ENCODE results near the gene MLLT6.

The MLLT6 gene

DNA sequence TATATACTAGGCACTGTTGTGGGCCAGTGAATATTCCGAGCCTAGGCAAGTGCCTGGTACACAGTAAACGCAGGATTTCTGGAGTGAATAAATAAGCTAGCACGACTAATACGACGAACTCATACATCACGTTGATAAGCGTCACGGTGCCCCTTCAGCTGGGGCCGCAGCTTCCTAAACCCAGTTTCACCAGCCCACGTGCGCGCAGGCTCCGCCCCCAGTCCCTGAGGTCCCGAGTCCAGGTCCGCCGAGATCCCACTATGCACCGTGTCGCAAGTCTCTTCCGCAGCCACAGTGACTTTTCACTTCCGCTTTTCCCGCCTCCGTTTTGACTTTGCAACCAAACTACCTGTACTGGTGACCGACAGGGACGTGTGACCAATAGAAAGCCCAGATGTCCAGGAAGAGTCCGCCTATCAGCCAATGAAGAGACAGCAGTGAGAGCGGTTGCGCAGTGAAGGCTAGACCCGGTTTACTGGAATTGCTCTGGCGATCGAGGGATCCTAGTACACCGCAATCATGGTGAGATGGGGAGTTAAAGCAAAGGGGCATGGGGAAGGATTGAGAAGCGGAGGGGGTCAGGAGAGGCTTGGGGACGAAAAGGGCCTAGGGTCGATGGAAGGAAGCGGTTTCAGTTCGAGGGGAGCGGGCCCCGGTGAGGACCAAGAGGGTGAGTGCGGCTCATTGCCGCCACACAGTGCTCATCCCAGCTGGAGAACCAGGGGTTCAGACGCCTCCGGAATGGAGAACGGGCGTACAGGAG is 47.4 kb downstream of the MLLT6 start, which contains the start of gene PSMB3:
Gene PSMB3 (plus strand): TSS at position 434 of the 763 bp plus-strand sequence. CDS start 86 bp downstream, at position 520.
- H4K8ac ChIP-seq (ENCODE audit: low read length) = peak within 1 kb of the TSS; percentile 94
- peak within 1 kb of the TSS; percentile 63 to 86 for H3K4ac ChIP-seq (ENCODE audit: low read depth in 1 of 2, low read length in 2 of 2)
- H4K91ac ChIP-seq (ENCODE audit: low read length) = peak within 1 kb of the TSS; percentile 87
- H3K36me3 ChIP-seq (ENCODE audit: control insufficient read depth in 1 of 2, insufficient read depth in 2 of 2, low read depth in 1 of 2, low read length in 2 of 2) = peaks cover 37% of the 10 kb centered on the region in 2 experiments
- H2BK120ac ChIP-seq (ENCODE audit: low read depth, low read length) = no peak within 1 kb of the TSS
- H3K4me1 ChIP-seq (ENCODE audit: control insufficient read depth, insufficient read depth, low read depth, low read length) = peaks cover 29% of the 10 kb centered on the region
- H3K4me3 ChIP-seq (ENCODE audit: insufficient read depth in 1 of 2, low read depth in 1 of 2, low read length in 2 of 2) = peak within 1 kb of the TSS; percentile 74 to 88
- H3K27ac ChIP-seq (ENCODE audit: low read length, poor library complexity, severe bottlenecking) = peak within 1 kb of the TSS; percentile 39
- H2AK5ac ChIP-seq (ENCODE audit: low read length, severe bottlenecking) = no peak within 1 kb of the TSS
- H3K9me3 ChIP-seq (ENCODE audit: control insufficient read depth, low read length) = no peaks in the 10 kb centered on the region
- H3K9ac ChIP-seq (ENCODE audit: low read length) = peak within 1 kb of the TSS; percentile 95
- H3K79me1 ChIP-seq (replicated peaks; ENCODE audit: low read length, poor library complexity, severe bottlenecking) = peaks cover 15% of the 10 kb centered on the region
- DNase-seq = peak; percentile 100
- H3K14ac ChIP-seq (ENCODE audit: low read length in 2 of 2) = peak within 1 kb of the TSS in 1 of 2 experiments; percentile 35
- peak within 1 kb of the TSS; percentile 96 for H3K4me2 ChIP-seq (ENCODE audit: low read length, poor library complexity, severe bottlenecking)
- no peaks in the 10 kb centered on the region for H3K27me3 ChIP-seq (ENCODE audit: control insufficient read depth in 1 of 2, insufficient read depth in 1 of 2, low read length in 2 of 2)
- peak within 1 kb of the TSS in 1 of 2 experiments; percentile 47 for H2BK12ac ChIP-seq (ENCODE audit: low read length in 2 of 2)
- H3K18ac ChIP-seq (ENCODE audit: low read depth in 1 of 2, low read length in 2 of 2) = peak within 1 kb of the TSS; percentile 54 to 96
- no peak within 1 kb of the TSS for H2BK5ac ChIP-seq (ENCODE audit: low read depth, low read length, poor library complexity, severe bottlenecking)
- peak within 1 kb of the TSS; percentile 66 for H2AFZ ChIP-seq (ENCODE audit: low read depth, low read length)
- H2BK15ac ChIP-seq (ENCODE audit: low read depth, poor library complexity, severe bottlenecking) = peak within 1 kb of the TSS; percentile 89
- peak within 1 kb of the TSS; percentile 32 to 71 for H3K23ac ChIP-seq (ENCODE audit: low read length in 2 of 2)
- under 1% methylated on average over 44 of the region's 44 CpGs for WGBS

DNA sequence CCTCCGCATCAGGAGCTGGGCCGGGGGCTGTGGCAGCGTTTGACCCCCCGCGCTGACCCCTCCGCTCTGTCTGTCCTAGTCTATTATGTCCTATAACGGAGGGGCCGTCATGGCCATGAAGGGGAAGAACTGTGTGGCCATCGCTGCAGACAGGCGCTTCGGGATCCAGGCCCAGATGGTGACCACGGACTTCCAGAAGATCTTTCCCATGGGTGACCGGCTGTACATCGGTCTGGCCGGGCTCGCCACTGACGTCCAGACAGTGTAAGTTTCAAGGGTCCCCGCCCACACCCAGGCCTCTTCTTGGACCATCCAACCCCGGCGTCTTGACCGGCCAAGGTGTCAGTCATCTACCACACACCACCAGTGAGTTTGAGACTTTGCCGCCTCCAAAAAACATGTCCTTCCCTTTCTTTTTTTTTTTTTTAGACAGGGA is 48.0 kb downstream of the MLLT6 start:
- peak overlapping the region; percentile 14 to 96 for H3K18ac ChIP-seq (ENCODE audit: low read depth in 1 of 2, low read length in 2 of 2)
- peak overlapping the region; percentile 95 for H3K9ac ChIP-seq (ENCODE audit: low read length)
- H4K91ac ChIP-seq (ENCODE audit: low read length) = peak overlapping the region; percentile 87
- H3K4me1 ChIP-seq (ENCODE audit: control insufficient read depth, insufficient read depth, low read depth, low read length) = peaks cover 29% of the 10 kb centered on the region
- no peak overlapping the region for H2AFZ ChIP-seq (ENCODE audit: low read depth, low read length)
- H3K27ac ChIP-seq (ENCODE audit: low read length, poor library complexity, severe bottlenecking) = peak overlapping the region; percentile 31
- no peak for DNase-seq
- no peak overlapping the region for H2BK5ac ChIP-seq (ENCODE audit: low read depth, low read length, poor library complexity, severe bottlenecking)
- no peaks in the 10 kb centered on the region for H3K27me3 ChIP-seq (ENCODE audit: control insufficient read depth in 1 of 2, insufficient read depth in 1 of 2, low read length in 2 of 2)
- peaks cover 17% of the 10 kb centered on the region for H3K79me1 ChIP-seq (replicated peaks; ENCODE audit: low read length, poor library complexity, severe bottlenecking)
- peak overlapping the region; percentile 74 to 88 for H3K4me3 ChIP-seq (ENCODE audit: insufficient read depth in 1 of 2, low read depth in 1 of 2, low read length in 2 of 2)
- no peak overlapping the region for H3K14ac ChIP-seq (ENCODE audit: low read length in 2 of 2)
- WGBS = 11% methylated on average over 22 of the region's 22 CpGs
- peak overlapping the region; percentile 94 for H4K8ac ChIP-seq (ENCODE audit: low read length)
- no peak overlapping the region for H2AK5ac ChIP-seq (ENCODE audit: low read length, severe bottlenecking)
- peak overlapping the region in 1 of 2 experiments; percentile 47 for H2BK12ac ChIP-seq (ENCODE audit: low read length in 2 of 2)
- H3K9me3 ChIP-seq (ENCODE audit: control insufficient read depth, low read length) = no peaks in the 10 kb centered on the region
- no peak overlapping the region for H2BK120ac ChIP-seq (ENCODE audit: low read depth, low read length)
- H3K4me2 ChIP-seq (ENCODE audit: low read length, poor library complexity, severe bottlenecking) = peak overlapping the region; percentile 79
- H2BK15ac ChIP-seq (ENCODE audit: low read depth, poor library complexity, severe bottlenecking) = peak overlapping the region; percentile 89
- peaks cover 39 to 42% of the 10 kb centered on the region in 2 experiments for H3K36me3 ChIP-seq (ENCODE audit: control insufficient read depth in 1 of 2, insufficient read depth in 2 of 2, low read depth in 1 of 2, low read length in 2 of 2)
- H3K4ac ChIP-seq (ENCODE audit: low read depth in 1 of 2, low read length in 2 of 2) = peak overlapping the region; percentile 63 to 86
- peak overlapping the region; percentile 32 to 71 for H3K23ac ChIP-seq (ENCODE audit: low read length in 2 of 2)

DNA sequence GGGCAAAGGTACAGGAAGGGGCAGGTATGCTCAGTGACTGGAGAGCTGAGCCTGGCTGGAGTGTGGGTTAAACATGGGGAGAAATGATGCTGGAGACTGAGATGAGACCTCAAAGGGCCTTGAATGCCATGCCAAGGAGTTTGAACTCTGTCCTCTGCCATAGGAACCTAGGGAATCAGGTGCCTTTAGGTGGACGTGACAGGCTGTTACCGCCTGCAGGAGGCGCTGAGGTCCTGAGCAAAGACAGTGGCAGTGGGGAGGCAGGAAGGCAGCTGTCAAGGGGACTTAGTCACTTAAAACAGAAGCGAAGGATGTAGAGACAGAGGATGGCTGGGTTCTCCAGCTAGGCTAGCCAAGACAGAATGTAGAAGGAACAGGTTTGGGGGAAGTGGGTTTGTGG is 56.5 kb downstream of the MLLT6 start:
- Histone ChIP-seq H2AFZ (ENCODE audit: low read depth, low read length) (no peak overlapping the region), H3K27me3 (ENCODE audit: control insufficient read depth in 1 of 2, insufficient read depth in 1 of 2, low read length in 2 of 2) (no peaks in the 10 kb centered on the region), H2BK5ac (ENCODE audit: low read depth, low read length, poor library complexity, severe bottlenecking) (no peak overlapping the region), H3K27ac (ENCODE audit: low read length, poor library complexity, severe bottlenecking) (no peak overlapping the region), H3K18ac (ENCODE audit: low read depth in 1 of 2, low read length in 2 of 2) (no peak overlapping the region), H4K8ac (ENCODE audit: low read length) (no peak overlapping the region), H3K14ac (ENCODE audit: low read length in 2 of 2) (no peak overlapping the region), H3K9me3 (ENCODE audit: control insufficient read depth, low read length) (no peaks in the 10 kb centered on the region), H3K79me1 (replicated peaks; ENCODE audit: low read length, poor library complexity, severe bottlenecking) (peaks cover 27% of the 10 kb centered on the region), H2AK5ac (ENCODE audit: low read length, severe bottlenecking) (no peak overlapping the region), H3K23ac (ENCODE audit: low read length in 2 of 2) (no peak overlapping the region), H3K4me1 (ENCODE audit: control insufficient read depth, insufficient read depth, low read depth, low read length) (no peaks in the 10 kb centered on the region), H4K91ac (ENCODE audit: low read length) (no peak overlapping the region), H3K4me3 (ENCODE audit: insufficient read depth in 1 of 2, low read depth in 1 of 2, low read length in 2 of 2) (no peak overlapping the region), H3K4me2 (ENCODE audit: low read length, poor library complexity, severe bottlenecking) (no peak overlapping the region), H2BK12ac (ENCODE audit: low read length in 2 of 2) (no peak overlapping the region), H2BK15ac (ENCODE audit: low read depth, poor library complexity, severe bottlenecking) (no peak overlapping the region), H3K4ac (ENCODE audit: low read depth in 1 of 2, low read length in 2 of 2) (no peak overlapping the region), H3K9ac (ENCODE audit: low read length) (no peak overlapping the region), H2BK120ac (ENCODE audit: low read depth, low read length) (no peak overlapping the region), H3K36me3 (ENCODE audit: control insufficient read depth in 1 of 2, insufficient read depth in 2 of 2, low read depth in 1 of 2, low read length in 2 of 2) (peaks cover 67 to 92% of the 10 kb centered on the region in 2 experiments)
- DNase-seq = peak; percentile 39
- 77% methylated on average over 4 of the region's 4 CpGs for WGBS

DNA sequence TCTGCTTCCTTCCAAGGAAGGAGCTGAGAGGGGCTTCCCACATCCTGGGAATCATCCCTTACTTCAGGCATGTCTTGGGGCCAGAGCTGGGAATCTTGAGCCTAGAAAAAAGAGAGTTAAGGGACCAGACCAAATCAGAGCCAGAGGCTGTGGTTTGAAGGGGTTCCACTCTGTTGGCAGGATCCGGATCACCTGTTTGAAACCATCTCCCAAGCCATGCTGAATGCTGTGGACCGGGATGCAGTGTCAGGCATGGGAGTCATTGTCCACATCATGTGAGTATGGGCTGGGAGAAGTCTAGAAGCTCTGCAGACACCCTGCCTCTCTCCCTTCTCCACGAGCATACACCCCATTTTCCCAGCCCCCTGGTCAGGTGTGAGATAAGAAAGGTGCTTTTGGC is 57.2 kb downstream of the MLLT6 start:
- H2BK5ac ChIP-seq (ENCODE audit: low read depth, low read length, poor library complexity, severe bottlenecking) = no peak overlapping the region
- H3K27ac ChIP-seq (ENCODE audit: low read length, poor library complexity, severe bottlenecking) = no peak overlapping the region
- H2BK12ac ChIP-seq (ENCODE audit: low read length in 2 of 2) = no peak overlapping the region
- no peak overlapping the region for H3K9ac ChIP-seq (ENCODE audit: low read length)
- WGBS = 97% methylated on average over 2 of the region's 3 CpGs
- no peak overlapping the region for H3K4me3 ChIP-seq (ENCODE audit: insufficient read depth in 1 of 2, low read depth in 1 of 2, low read length in 2 of 2)
- peaks cover 31% of the 10 kb centered on the region for H3K79me1 ChIP-seq (replicated peaks; ENCODE audit: low read length, poor library complexity, severe bottlenecking)
- no peaks in the 10 kb centered on the region for H3K9me3 ChIP-seq (ENCODE audit: control insufficient read depth, low read length)
- H4K8ac ChIP-seq (ENCODE audit: low read length) = no peak overlapping the region
- no peak overlapping the region for H3K14ac ChIP-seq (ENCODE audit: low read length in 2 of 2)
- H2AK5ac ChIP-seq (ENCODE audit: low read length, severe bottlenecking) = no peak overlapping the region
- H3K18ac ChIP-seq (ENCODE audit: low read depth in 1 of 2, low read length in 2 of 2) = no peak overlapping the region
- H4K91ac ChIP-seq (ENCODE audit: low read length) = no peak overlapping the region
- H3K23ac ChIP-seq (ENCODE audit: low read length in 2 of 2) = no peak overlapping the region
- no peak overlapping the region for H2BK15ac ChIP-seq (ENCODE audit: low read depth, poor library complexity, severe bottlenecking)
- no peaks in the 10 kb centered on the region for H3K27me3 ChIP-seq (ENCODE audit: control insufficient read depth in 1 of 2, insufficient read depth in 1 of 2, low read length in 2 of 2)
- H3K36me3 ChIP-seq (ENCODE audit: control insufficient read depth in 1 of 2, insufficient read depth in 2 of 2, low read depth in 1 of 2, low read length in 2 of 2) = peaks cover 66 to 92% of the 10 kb centered on the region in 2 experiments
- H3K4me2 ChIP-seq (ENCODE audit: low read length, poor library complexity, severe bottlenecking) = no peak overlapping the region
- DNase-seq = no peak
- no peak overlapping the region for H2BK120ac ChIP-seq (ENCODE audit: low read depth, low read length)
- no peak overlapping the region for H2AFZ ChIP-seq (ENCODE audit: low read depth, low read length)
- H3K4ac ChIP-seq (ENCODE audit: low read depth in 1 of 2, low read length in 2 of 2) = no peak overlapping the region
- H3K4me1 ChIP-seq (ENCODE audit: control insufficient read depth, insufficient read depth, low read depth, low read length) = no peaks in the 10 kb centered on the region
